Mucosa of descending colon (tissue), 3 donors: ENCODE results near the gene TFCP2L1. TPM values are rescaled to one million over a fixed set of nuclear protein-coding genes. Genes with fewer than 3 reads are reported as not detected.

ENCODE experiments used
- ATAC-seq: fragments of 200-7000 bp; cut with Tn5 transposase; one replicate; pipeline ENCODE4 v1.9.1; 2020; ENCODE audit warnings: mild to moderate bottlenecking, moderate library complexity
- DNase-seq, 3 donors: peaks; one replicate each; pipeline ENCODE4 v3.0.0-alpha.2; 2020
- H3K36me3 ChIP-seq: fragments of 200-600 bp; one replicate; pipeline ENCODE4 v1.8.0; 2021; ENCODE audit warnings: low read depth, mild to moderate bottlenecking
- H3K4me1 ChIP-seq: fragments of 200-600 bp; one replicate; pipeline ENCODE4 v1.8.0; 2021; ENCODE audit warnings: low read depth, mild to moderate bottlenecking
- H3K4me3 ChIP-seq: fragments of 200-600 bp; one replicate; pipeline ENCODE4 v1.8.0; 2021; ENCODE audit warnings: mild to moderate bottlenecking
- H3K9me3 ChIP-seq: fragments of 200-600 bp; one replicate; pipeline ENCODE4 v1.8.0; 2021; ENCODE audit warnings: mild to moderate bottlenecking
- intact Hi-C, 2 donors: fragments of 100-400 bp; cut with DNase I in 1 of 2; cut with micrococcal nuclease in 1 of 2; formaldehyde crosslinking; loops; one replicate each; pipeline versions ENCODE4 v1.11.0 to v1.11.1; 2022; cut with DNase I, micrococcal nuclease
- total RNA-seq, 3 donors: library from RNA; stranded (reverse); fragmentation: NEBNext Ultra II Directional in 2 of 3; extraction: Animal tissue kit (Norgen Biotek cat#: 25700) in 2 of 3; gene quantifications; one replicate each; pipeline versions ENCODE4 v1.2.1 to v1.2.4, GENCODE V29; 2021 to 2023
- TF ChIP-seq, protein P1 (sequence below): fragments of 200-600 bp; IDR thresholded peaks from one replicate; pipeline ENCODE4 v1.8.0; 2022; ENCODE audit warnings: antibody characterized with exemption, mild to moderate bottlenecking
- donor health status: DM: no; HTN: no; CAD: no; lungs with moderate emphysema.
- donor health status: DM: no; HTN: no; CAD: no.
- donor health status: DM: no; HTN: yes; CAD: no.

The TFCP2L1 gene
- total RNA-seq, 3 donors from 2014 or later: 46.9 to 111 (median 107) TPM

DNA sequence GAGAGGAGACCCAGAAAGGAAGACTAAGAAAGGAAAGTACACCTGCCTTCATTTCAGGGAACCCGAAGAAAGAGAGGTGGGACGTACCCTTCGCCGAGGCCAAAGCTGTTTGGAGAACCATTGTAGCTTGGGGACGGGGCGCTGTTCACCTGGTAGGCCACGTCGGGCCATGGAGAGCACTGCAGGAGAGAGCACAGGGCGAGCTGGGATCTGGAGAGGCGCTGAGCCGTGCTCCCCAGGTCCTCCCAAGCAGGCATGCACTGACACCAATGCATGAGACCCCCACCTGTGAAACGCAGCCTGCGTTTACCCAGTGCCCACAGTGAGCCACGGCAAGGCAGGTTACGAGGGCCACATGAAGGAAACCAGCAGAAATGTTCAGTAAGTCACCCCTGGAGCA lies 45.5 kb downstream of the TFCP2L1 start:
- Histone ChIP-seq H3K9me3 (no peaks in the 10 kb centered on the region), H3K4me3 (no peak overlapping the region), H3K4me1 (no peaks in the 10 kb centered on the region), H3K36me3 (peaks cover 11% of the 10 kb centered on the region)
- ATAC-seq: no peak
- DNase-seq: peak in 1 of 3 donors; percentile 9
- intact Hi-C loops: no loop called here
- TF ChIP-seq, protein P1, sequence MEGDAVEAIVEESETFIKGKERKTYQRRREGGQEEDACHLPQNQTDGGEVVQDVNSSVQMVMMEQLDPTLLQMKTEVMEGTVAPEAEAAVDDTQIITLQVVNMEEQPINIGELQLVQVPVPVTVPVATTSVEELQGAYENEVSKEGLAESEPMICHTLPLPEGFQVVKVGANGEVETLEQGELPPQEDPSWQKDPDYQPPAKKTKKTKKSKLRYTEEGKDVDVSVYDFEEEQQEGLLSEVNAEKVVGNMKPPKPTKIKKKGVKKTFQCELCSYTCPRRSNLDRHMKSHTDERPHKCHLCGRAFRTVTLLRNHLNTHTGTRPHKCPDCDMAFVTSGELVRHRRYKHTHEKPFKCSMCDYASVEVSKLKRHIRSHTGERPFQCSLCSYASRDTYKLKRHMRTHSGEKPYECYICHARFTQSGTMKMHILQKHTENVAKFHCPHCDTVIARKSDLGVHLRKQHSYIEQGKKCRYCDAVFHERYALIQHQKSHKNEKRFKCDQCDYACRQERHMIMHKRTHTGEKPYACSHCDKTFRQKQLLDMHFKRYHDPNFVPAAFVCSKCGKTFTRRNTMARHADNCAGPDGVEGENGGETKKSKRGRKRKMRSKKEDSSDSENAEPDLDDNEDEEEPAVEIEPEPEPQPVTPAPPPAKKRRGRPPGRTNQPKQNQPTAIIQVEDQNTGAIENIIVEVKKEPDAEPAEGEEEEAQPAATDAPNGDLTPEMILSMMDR: no peak

GRCh38 chr2:121238828-121239227 lies 46.2 kb downstream of the TFCP2L1 start:
- peaks cover 12% of the 10 kb centered on the region for H3K36me3 ChIP-seq
- DNase-seq: peak in 1 of 3 donors; percentile 13
- no peak overlapping the region for H3K4me3 ChIP-seq
- intact Hi-C loops: no loop called here
- H3K4me1 ChIP-seq: no peaks in the 10 kb centered on the region
- no peaks in the 10 kb centered on the region for H3K9me3 ChIP-seq
- TF ChIP-seq, protein P1: no peak
- no peak for ATAC-seq

GRCh38 chr2:121237980-121238665 lies 46.9 kb downstream of the TFCP2L1 start:
- no peak overlapping the region for H3K4me3 ChIP-seq
- no peaks in the 10 kb centered on the region for H3K9me3 ChIP-seq
- peaks cover 15% of the 10 kb centered on the region for H3K36me3 ChIP-seq
- DNase-seq: peak in 1 of 3 donors; percentile 12
- no peaks in the 10 kb centered on the region for H3K4me1 ChIP-seq
- no peak for ATAC-seq
- intact Hi-C loops: no loop called here
- TF ChIP-seq, protein P1: no peak

GRCh38 chr2:121237336-121237979 lies 47.5 kb downstream of the TFCP2L1 start:
- ATAC-seq: no peak
- peaks cover 15% of the 10 kb centered on the region for H3K36me3 ChIP-seq
- TF ChIP-seq, protein P1: no peak

GRCh38 chr2:121236650-121237180 lies 48.3 kb downstream of the TFCP2L1 start:
- H3K9me3 ChIP-seq: no peaks in the 10 kb centered on the region
- no peaks in the 10 kb centered on the region for H3K4me1 ChIP-seq
- intact Hi-C loops: no loop called here
- TF ChIP-seq, protein P1: no peak
- ATAC-seq (no peak), DNase-seq (peak in 1 of 3 donors; percentile 13)
- H3K36me3 ChIP-seq: peaks cover 12% of the 10 kb centered on the region
- no peak overlapping the region for H3K4me3 ChIP-seq

More at GRCh38 chr2:121237336-121237979, 47.5 kb downstream of the TFCP2L1 start:
- intact Hi-C loops: no loop called here
- Histone ChIP-seq H3K9me3 (no peaks in the 10 kb centered on the region), H3K4me3 (no peak overlapping the region), H3K4me1 (no peaks in the 10 kb centered on the region)
- DNase-seq: peak in 1 of 3 donors; percentile 17
